ENCODE results near the gene DPM3.

GRCh38 chr1:155131856-155132255 lies 8.5 kb downstream of the DPM3 start:
- TF ChIP-seq FOXM1 (IDR thresholded peaks at IDR 0.05; ENCODE audit: borderline replicate concordance) (no peak), SP1 (IDR thresholded peaks at IDR 0.05) (no peak), SUZ12 (IDR thresholded peaks at IDR 0.05) (no peak), ELF4 (IDR thresholded peaks at IDR 0.05) (no peak), FOXA1 (IDR thresholded peaks at IDR 0.05) (no peak), CTBP1 (IDR thresholded peaks at IDR 0.05; ENCODE audit: borderline replicate concordance) (no peak), HDGF (IDR thresholded peaks at IDR 0.05; ENCODE audit: borderline replicate concordance) (no peak), LEF1 (IDR thresholded peaks at IDR 0.05; ENCODE audit: borderline replicate concordance) (no peak), BHLHE40 (IDR thresholded peaks at IDR 0.05; ENCODE audit: borderline replicate concordance) (no peak)
